Measurements from ENCODE around the gene SGTB. TPM values are rescaled to one million over a fixed set of nuclear protein-coding genes. Genes with fewer than 3 reads are reported as not detected.
"Not testable (repeated sequence)": the region's sequence is repeated elsewhere in the genome, so short reads cannot be mapped to it uniquely, and the experiment has no call there.

Gene SGTB
- polyA plus RNA-seq, 4 donors = 6.9 to 10.1 (median 8.5) TPM

DNA sequence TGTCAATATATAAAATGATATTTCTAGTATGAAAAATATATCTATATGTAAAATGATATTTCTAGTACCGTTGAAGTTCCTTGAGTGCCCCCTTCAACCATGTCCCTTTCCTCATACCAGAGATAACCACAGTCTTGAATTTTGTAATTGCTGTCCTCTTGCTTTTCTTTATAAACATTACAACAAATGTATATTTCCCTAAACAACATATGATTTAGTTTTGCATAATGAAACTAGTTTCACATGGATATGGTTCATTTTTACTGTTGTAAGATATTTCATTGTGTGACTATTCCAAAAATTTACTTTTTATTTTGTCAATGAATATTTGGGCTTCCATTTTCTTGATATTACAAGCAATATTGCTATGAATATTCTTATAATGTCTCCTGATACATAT lies 14.1 kb upstream of the SGTB start:
- DNase-seq (ENCODE audit: low read depth in 4 of 4, low spot score in 2 of 4) = no peak

DNA sequence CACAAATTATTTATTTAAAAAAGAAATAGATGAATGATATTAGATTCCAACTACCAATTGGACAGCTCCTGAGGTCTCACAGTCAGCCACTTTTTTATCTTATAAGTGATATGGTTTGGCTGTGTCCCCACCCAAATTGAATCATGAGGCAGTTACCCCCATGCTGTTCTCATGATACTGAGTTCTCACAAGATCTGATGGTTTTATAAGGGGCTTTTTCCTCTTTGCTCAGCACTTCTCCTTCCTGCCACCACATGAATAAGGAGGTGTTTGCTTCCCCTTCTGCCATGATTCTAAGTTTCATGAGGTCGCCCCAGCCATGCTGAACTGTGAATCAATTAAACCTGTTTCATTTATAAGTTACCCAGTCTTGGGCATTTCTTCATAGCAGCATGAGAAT lies 13.0 kb upstream of the SGTB start:
- DNase-seq (ENCODE audit: low read depth in 4 of 4, low spot score in 2 of 4) = no peak

DNA sequence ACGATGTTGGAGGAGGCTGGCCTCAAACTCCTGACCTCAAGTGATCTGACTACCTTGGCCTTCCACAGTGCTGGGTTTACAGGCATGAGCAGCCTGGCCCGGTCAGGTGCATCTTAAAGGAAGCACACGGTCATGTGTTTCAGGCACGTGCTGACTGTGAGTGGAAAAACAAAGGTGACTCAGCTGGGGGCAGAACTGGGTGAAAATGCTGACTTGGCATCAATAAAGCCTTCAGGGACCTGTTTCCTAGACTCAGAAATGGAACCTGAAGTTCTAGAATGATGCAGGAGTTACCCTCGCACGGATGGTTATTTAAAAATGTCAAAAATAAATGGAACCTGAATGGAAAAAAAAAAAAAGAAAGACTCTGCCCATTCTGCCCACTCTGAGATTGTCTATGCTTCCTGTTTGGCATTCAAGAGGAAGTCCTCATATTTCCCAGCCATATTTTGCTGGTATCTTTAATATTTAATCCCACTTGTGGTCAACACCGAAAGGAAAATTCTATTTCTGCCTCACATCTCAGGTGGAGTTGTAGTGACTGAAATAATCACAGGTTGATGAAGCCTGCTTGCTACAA lies 12.4 kb upstream of the SGTB start:
- not testable (repeated sequence) for DNase-seq (ENCODE audit: low read depth in 4 of 4, low spot score in 2 of 4)

DNA sequence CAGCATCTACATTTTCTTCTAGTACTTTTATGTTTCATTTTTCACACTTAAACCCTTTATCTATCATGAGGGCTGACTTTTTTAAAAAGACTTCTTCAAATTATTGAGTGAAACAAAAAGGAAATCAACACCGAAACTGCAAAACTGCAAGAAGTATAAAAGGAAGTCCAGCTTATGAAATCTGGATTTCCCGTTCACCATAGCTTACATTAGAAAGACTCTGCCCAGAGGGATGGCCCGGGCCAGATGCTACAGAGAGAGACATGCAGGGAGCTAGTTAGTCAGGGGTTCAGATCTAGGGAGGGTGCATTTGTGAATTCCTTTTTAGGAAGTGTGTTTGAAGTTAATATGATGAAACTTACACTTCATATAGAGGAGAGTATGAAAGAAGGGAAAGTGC lies 10.1 kb upstream of the SGTB start:
- DNase-seq (ENCODE audit: low read depth in 4 of 4, low spot score in 2 of 4) = not testable (repeated sequence)

DNA sequence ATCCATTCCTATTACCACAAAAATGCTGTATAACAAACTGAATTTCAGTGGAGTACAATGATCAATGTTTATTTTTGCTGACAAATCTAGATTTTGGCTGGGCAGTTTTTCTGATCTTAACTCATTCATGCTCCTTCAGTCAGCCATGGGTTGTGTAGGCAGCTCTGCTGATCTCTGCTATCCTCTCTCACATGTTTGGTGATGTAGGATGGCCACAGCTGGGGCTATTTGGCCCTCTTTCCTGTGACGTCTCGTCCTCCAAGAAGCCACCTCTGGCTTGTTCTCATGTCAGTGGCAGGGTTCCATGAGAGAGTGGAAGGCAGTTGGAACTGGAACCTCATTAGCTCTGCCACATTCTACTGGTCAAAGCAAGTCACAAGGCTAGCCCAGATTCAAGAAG lies 9.0 kb upstream of the SGTB start:
- DNase-seq (ENCODE audit: low read depth in 4 of 4, low spot score in 2 of 4) = no peak

DNA sequence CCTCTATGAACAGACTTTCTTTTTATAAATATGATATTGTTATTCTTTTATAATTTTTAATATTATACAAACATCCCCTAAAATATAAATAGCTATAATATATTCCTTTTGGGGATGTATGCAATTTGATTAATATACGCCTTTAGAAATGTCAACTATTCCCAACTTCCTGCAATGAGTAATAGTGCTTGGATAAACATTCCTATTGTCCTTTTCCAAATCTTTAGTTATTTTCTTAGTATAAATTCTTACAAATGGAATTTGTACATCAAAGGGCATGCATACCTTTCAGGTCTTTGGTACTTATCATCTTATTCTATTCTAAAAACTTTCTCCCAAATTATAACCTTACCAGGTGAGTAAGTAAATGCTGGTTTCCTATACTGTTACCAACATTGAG lies 6.3 kb upstream of the SGTB start:
- no peak for DNase-seq (ENCODE audit: low read depth in 4 of 4, low spot score in 2 of 4)

DNA sequence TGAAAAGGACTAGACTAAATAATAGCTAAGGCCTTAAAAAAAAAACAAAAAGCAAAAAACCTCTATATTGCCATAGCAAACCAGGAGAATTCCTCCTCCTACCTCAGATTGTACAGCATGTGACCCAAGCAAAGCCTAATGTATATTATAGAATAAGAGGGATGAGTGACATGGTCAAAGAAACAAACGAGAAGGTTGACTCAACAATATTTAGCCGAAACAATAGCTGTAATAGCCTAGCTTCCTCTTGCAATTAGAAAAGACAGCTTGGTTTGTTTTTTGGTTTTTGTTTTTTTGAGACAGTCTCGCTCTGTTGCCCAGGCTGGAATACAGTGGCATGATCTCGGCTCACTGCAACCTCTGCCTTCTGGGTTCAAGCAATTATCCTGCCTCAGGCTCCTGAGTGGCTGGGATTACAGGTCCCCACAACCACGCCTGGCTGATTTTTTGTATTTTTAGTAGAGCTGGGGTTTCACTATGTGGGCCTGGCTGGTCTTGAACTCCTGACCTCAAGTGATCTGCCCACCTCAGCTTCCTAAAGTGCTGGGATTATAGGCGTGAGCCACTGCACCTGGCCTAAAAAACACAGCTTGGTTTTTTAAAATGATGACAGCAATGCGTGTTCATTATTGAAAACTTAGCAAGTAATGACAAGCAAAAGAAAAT lies 5.7 kb upstream of the SGTB start:
- no peak for DNase-seq (ENCODE audit: low read depth in 4 of 4, low spot score in 2 of 4)

DNA sequence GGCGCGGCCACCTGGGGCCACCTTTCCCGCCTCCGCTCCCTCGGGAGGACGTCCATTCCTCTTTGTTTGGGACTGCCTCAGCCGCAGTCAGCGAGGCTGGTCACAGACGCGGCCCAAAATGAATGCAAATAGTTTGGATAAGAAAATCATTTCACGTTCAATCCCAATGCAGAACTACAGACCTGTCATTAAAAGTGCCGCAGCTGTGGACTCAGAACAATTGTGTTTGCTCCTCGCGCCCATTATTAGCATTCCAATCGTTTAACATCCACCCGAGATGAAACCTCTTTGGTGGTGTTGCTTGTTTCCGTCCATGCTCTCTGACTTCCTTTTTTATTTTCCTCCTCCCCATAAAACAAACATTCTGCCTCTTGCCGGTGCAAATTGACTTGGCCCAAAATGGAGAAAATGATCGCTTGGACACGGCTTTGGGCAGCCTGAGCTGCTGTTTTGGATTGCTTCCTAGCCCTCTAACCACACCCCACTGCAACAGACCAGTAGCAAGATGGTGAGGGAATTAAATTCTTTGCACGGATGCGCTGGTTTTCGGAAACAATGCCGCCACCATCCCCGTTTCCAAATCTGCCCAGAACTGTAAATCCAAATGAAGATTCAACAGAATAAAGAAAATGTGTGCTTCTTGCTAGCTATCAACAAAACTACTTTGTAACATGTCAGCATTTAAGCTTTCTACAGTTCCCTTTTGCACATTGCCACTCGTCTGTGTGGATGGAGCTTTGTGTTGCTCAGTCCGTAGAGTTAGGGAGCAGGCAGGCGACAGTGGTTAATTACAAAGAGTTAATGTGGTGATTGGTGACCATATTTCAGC lies 880 bp upstream of the SGTB start:
- peak in 3 of 4 donors; percentile 48 to 72 (median 58) for DNase-seq (ENCODE audit: low read depth in 4 of 4, low spot score in 2 of 4)

DNA sequence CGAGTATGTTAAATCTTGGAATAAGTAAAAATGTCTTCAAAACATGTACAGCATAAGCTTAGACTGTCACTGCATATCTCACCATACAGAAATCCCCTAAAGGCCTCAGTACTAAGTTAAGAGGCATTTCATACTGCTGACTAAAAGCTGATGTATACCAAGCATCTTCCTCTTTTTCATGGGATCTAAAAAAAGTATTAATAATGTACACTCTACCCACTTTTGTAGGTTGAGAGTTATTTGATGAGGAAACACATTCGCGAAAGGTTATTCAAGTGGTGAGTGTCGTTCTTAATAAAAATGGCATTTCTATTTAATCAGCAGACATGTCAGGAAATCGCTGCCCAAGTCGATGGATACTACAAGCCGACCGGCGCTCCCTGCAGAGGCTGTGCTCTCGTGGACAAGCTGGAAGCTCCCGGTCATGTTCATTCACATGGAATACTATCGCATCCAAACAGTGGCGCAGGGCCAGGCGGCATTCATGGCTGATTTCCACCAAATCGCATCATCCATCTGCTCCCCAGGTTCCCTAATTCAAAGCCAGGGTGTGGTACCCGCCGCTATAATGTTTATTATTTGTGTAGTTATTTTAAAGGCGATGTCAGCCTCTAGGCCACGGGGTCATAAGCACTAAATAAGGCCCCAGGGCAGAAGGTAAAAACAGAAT lies 724 bp downstream of the SGTB start:
- peak in 2 of 4 donors; percentile 34 to 43 for DNase-seq (ENCODE audit: low read depth in 4 of 4, low spot score in 2 of 4)

DNA sequence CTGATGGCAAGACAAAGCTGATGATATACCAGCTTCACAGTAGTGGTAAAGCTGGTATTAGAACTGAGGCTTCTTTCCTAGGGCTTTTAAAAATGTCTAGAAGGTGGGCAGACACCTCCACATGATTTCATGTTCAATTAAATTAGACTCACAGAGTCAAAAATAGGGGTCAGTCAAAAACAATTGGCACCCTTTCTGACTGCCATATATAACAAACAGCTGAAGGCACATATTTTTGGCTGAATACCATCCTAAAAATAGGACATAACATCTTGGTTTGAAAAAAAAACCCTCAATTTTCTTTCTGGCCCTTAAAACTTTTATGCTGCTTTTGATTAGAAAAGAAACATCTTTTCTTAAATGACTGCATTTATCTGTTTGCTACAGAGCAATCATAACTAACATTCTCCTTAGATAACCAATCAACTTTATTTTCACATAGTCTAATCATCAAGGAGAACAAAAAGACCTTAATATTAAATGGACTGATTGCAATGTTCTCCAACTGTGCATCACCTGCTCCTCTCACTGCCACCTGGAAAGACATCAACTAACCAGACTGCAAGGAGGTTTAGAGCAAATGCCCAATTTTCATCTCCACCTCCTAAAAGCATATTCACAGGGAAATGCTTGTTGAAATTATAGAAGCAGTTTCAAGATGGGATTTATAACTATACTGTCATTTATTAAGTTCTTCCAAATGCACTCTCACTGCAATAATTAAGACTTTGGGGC lies 3.2 kb downstream of the SGTB start:
- DNase-seq (ENCODE audit: low read depth in 4 of 4, low spot score in 2 of 4) = no peak

DNA sequence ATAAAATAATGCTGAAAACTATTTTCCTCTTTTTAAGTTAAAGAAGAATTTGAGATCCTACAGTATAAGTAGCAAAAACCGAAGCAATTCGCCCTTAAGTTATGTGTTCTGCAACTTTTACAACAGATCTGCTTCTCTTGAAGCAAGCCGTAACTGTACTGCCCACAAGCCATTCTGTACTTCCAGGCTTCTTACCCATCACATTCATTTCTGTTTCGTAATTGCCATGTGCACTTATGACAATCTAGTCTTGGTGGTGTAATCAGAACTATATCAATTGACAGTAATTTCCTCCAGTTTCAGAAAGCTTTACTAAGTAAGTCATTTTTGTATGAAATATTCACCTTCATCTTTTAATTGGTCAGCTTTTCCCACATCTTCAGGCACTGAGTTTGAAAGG lies 13.8 kb downstream of the SGTB start:
- DNase-seq (ENCODE audit: low read depth in 4 of 4, low spot score in 2 of 4) = no peak

DNA sequence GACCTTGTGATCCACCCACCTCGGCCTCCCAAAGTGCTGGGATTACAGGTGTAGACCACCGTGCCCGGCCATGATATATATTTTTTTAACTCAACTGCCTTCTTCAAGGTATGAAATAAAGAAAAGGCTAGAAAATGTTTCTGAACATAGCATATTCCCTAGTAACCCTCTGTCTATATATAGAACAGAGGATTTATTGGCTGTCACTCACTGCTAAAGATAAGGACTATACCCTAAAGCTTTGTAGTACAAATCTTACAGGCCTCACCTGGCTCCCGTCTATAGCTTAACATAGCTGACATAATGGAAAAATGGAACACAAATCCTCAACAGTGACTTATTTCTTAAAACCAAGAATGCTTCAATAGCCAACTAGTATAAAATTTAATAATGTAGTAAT lies 14.2 kb downstream of the SGTB start:
- DNase-seq (ENCODE audit: low read depth in 4 of 4, low spot score in 2 of 4) = no peak

DNA sequence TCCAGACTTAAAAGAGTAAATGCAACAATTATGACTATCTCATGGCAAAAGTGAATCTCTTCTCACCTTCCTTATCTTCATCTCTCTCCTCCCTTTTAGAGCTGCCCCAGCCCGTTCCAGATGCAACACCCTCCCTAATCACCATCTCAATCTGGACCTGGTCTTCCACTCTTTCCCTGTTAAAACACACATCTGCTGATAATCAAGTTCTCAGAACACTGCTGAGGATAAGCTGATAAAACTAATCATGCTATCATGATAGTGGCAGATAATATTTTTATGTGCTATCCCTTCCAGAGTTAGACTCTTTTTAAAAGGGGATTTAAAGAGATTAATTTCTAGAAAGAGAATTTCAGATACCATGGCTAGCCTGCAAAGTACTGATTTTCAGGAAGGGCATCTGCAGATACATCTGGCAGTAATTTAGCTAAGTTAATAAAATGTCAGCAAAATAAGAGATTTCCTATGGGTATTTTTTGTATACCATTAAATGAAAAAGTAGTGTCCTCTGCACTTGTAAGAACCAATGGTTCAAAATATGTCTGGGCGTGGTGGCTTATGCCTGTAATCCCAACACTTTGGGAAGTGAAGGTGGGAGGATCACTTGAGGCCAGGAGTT lies 17.2 kb downstream of the SGTB start:
- DNase-seq (ENCODE audit: low read depth in 4 of 4, low spot score in 2 of 4) = no peak

DNA sequence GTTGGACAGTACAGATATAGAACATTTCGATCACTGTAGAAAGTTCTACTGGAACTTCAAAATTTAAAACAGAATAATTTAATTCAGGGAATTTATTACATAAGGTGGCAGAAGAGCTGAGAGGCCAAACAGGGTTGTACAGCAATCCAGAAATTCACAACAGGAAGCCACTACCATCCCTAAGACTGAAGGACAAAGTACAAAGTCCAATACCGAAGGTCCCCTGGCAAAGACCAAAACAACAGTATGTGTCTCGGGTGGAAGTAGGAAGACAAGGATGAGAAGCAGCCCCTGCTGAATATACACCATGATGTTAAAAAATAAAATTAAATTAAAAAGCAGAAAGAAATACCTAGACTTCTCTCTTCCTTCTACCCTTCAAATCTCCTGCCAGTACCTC lies 19.9 kb downstream of the SGTB start:
- DNase-seq (ENCODE audit: low read depth in 4 of 4, low spot score in 2 of 4) = no peak

DNA sequence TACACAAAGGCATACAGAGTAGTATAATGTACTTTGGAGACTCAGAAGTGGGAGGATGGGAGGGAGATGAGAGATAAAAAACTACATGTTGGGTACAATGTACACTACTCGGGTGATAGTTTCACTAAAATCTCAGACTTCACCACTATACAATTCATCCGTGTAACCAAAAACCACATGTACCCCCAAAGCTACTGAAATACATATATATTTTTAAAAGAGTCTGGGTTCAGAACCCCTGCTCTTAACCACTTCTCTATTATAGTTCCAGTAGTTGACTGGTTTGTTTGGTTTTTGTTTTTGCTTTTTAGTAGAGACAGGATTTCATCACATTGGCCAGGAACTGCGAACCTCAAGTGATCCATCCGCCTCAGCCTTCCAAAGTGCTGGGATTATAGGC lies 22.6 kb downstream of the SGTB start:
- no peak for DNase-seq (ENCODE audit: low read depth in 4 of 4, low spot score in 2 of 4)

DNA sequence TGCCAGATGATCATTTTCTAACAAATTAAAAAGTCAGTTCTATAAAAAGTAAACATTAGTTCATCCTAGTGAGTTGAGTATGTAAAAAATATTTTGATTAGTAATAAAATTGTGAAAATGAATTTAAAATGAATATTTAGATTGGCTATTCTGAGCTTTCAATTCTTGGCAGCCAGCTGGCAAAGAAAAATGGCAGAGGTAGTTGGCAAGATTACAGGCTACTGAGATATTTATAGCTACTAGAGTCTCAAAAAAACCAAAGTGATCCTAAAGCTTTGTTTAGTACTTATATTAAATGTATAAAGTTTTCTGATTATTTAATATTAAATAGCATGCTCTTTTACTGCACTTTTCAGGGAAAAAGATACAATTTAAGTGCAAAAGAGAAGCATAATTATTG lies 25.0 kb downstream of the SGTB start:
- DNase-seq (ENCODE audit: low read depth in 4 of 4, low spot score in 2 of 4) = no peak

DNA sequence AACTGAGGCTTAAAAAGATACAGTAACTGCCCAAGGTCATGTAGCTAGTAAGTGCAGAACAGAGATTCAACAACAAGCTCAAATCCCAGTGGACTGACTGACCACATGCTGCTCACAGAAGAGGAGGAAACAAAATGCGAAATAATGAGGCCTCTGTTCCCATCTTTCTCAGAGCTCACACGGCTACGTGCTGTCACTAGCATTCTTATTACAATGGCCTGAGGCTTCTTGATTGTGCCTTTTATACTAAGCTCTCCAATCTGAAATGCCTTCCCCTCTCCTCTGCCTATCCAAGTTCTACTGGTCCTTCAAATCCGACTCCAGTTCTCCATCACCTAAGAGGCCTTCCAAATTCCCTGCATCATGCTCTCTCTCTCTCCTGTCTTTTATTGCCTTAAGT lies 26.0 kb downstream of the SGTB start:
- no peak for DNase-seq (ENCODE audit: low read depth in 4 of 4, low spot score in 2 of 4)

DNA sequence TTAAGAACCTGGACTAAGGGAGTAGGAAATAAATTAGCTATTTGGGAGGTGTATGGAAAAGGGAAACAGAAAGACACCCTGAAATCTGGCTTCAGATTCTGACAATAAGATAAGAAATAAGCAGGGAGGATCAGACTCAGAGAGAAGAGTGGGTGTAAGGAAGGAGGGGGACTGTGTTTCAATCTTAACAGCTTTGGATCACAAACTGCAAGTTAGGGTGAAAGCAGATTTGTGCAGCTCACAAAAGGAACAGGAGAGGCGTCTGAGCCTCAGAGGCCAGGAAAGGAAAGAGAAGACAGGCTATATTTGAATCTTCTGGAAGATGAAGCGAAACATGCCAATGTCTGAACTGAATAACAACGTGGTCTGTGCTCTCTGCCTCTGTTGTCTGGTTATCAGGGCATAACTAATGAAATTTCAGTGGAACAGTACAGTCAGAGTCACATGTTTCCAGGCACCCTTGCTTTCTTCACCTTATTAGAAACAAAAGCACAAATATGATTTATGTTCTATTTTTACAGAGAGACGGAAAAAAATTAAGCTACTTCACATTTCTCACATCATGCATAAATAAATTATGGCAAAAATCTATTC lies 26.6 kb downstream of the SGTB start:
- no peak for DNase-seq (ENCODE audit: low read depth in 4 of 4, low spot score in 2 of 4)

DNA sequence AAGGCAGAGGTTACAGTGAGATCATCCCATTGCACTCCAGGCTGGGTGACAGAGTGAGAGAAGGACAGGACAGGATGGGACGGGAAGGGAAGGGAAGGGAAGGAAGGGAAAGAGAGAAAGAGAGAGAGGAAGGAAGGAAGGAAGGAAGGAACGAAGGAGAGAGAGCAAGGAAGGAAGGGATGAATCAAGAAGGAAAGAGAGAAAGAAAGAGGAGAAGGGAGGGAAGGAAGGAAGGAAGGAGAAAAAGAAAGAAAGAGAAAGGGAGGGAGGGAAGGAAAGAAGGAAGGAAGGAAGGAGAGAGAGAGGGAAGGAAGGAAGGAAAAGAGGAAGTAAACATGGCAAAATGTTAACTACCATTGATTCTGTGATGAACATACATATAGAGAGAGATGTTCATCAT lies 28.8 kb downstream of the SGTB start:
- no peak for DNase-seq (ENCODE audit: low read depth in 4 of 4, low spot score in 2 of 4)

DNA sequence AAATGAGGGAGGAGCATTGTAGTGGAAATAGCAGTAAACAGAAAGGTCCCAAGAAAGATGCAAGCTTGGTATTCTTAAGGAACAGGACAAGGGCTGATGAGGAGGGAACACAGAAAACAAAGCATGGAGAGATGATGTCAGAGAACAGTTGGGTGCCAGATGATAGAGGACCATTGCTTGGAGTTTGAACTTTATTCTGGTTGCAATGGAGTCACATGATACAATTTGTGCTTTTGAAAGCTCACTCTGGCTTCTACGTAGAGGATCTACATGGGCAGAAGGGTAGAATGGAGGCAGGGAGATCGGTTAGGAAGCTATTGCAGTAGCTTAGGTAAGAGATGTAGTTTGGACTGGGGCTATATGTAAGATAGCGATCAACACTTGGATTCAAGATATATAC lies 39.8 kb downstream of the SGTB start:
- no peak for DNase-seq (ENCODE audit: low read depth in 4 of 4, low spot score in 2 of 4)

All from left renal cortex interstitium (tissue), 4 donors.